Endodermal cell (in vitro differentiated cells): Measurements from ENCODE around the gene GALNT18. TPM values are rescaled to one million over a fixed set of nuclear protein-coding genes. Genes with fewer than 3 reads are reported as not detected.

ENCODE experiments used
- DNase-seq: peaks from one replicate; pipeline ENCODE4 v3.0.0-alpha.2; 2017
- H3K27ac ChIP-seq: 2 replicates; pipeline ENCODE4 v1.5.1; 2013; ENCODE audit warnings: mild to moderate bottlenecking, low read depth, low read length, moderate library complexity
- H3K27me3 ChIP-seq: 2 replicates; pipeline ENCODE4 v1.6.1; 2013; ENCODE audit warnings: mild to moderate bottlenecking, low read length, moderate library complexity; ENCODE audit not compliant: insufficient read depth, control insufficient read depth, poor library complexity, severe bottlenecking
- H3K36me3 ChIP-seq: 2 replicates; pipeline ENCODE4 v1.7.0; 2013; ENCODE audit warnings: mild to moderate bottlenecking, low read length, moderate library complexity; ENCODE audit not compliant: control insufficient read depth, insufficient read depth
- H3K4me1 ChIP-seq: one replicate; pipeline ENCODE4 v1.7.0; 2013; ENCODE audit warnings: low read length; ENCODE audit not compliant: control insufficient read depth, insufficient read depth
- H3K4me3 ChIP-seq: 2 replicates; pipeline ENCODE4 v1.5.1; 2013; ENCODE audit warnings: mild to moderate bottlenecking, low read length, moderate library complexity
- H3K9ac ChIP-seq: 2 replicates; pipeline ENCODE4 v1.6.1; 2013; ENCODE audit warnings: mild to moderate bottlenecking, low read length, moderate library complexity; ENCODE audit not compliant: poor library complexity, severe bottlenecking; ENCODE audit errors: extremely low read depth
- H3K9me3 ChIP-seq: 2 replicates; pipeline ENCODE4 v1.6.1; 2013; ENCODE audit warnings: mild to moderate bottlenecking, low read length, moderate library complexity; ENCODE audit not compliant: control insufficient read depth
- H3K27ac Mint-ChIP-seq: 2 replicates; pipeline ENCODE4 v1.8.0; 2020; ENCODE audit warnings: mixed read lengths
- H3K27me3 Mint-ChIP-seq: 2 replicates; pipeline ENCODE4 v1.8.0; 2021; ENCODE audit warnings: mild to moderate bottlenecking, mixed read lengths; ENCODE audit not compliant: insufficient read depth
- H3K36me3 Mint-ChIP-seq: 2 replicates; pipeline ENCODE4 v1.8.0; 2020; ENCODE audit warnings: low read depth, mixed read lengths
- H3K4me1 Mint-ChIP-seq: 2 replicates; pipeline ENCODE4 v1.8.0; 2020; ENCODE audit warnings: mixed read lengths
- H3K4me3 Mint-ChIP-seq: 2 replicates; pipeline ENCODE4 v1.8.0; 2020; ENCODE audit warnings: mild to moderate bottlenecking, moderate library complexity, mixed read lengths
- H3K9me3 Mint-ChIP-seq: 2 replicates; pipeline ENCODE4 v1.8.0; 2020; ENCODE audit warnings: mild to moderate bottlenecking, mixed read lengths
- CTCF ChIP-seq: fragments of 200-600 bp; sonication (generic); conservative IDR thresholded peaks from 2 replicates; pipeline ENCODE4 v1.5.0; 2021; ENCODE audit warnings: antibody characterized with exemption, mild to moderate bottlenecking
- WGBS, 2 experiments: methylation state at CpG; one replicate each; pipeline versions ENCODE4 v1.1.5 to v1.1.7; 2013; ENCODE audit warnings: missing lambda C conversion rate in 2 of 2, mixed read lengths in 1 of 2; ENCODE audit not compliant: insufficient coverage in 1 of 2, insufficient read length in 1 of 2; 5-methylcytosine and 5-hydroxymethylcytosine counted together
- total RNA-seq, 2 donors: library from RNA; stranded (reverse); fragmentation: NEBNext Ultra II Directional in 1 of 2; extraction: Animal tissue kit (Norgen Biotek cat#: 25700) in 1 of 2; gene quantifications; 2 replicates in 1 of 2; 3 replicates in 1 of 2; pipeline ENCODE4 v1.2.1, GENCODE V29; 2021

Gene GALNT18
- total RNA-seq, 2 donors from 2014 or later: 5.1 to 9.9 TPM

DNA sequence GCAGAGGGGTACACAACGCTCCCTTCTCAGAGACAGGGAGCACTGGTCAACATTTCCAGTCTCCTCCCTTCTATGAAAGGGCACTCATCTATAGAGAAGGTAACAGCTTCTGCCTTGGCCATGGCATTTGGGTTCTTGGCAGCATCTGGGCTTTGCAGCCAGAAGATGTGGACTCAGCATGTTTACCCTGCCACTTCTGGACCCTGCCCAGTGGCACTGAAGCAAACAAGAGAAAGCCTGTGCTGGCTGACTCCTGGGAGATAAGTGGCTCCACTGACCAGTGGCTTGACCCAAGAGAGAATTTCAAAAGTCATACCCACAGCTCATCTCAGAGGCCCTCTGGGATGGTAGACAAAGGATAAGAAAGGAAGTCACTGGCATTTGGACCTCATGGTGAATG, 276.7 kb downstream of the GALNT18 start:
- H3K4me1 Mint-ChIP-seq: peaks cover 4% of the 10 kb centered on the region
- no peak for DNase-seq
- no peaks in the 10 kb centered on the region for H3K36me3 ChIP-seq
- no peaks in the 10 kb centered on the region for H3K4me1 ChIP-seq
- H3K9me3 ChIP-seq: no peaks in the 10 kb centered on the region
- H3K36me3 Mint-ChIP-seq: no peaks in the 10 kb centered on the region
- no peak overlapping the region for H3K27ac Mint-ChIP-seq
- peaks cover 5% of the 10 kb centered on the region for H3K27me3 Mint-ChIP-seq
- no peak overlapping the region for H3K4me3 ChIP-seq
- 93 to 100% methylated on average over 1 of the region's 1 CpG for WGBS, 2 experiments
- H3K27me3 ChIP-seq: no peaks in the 10 kb centered on the region
- H3K9me3 Mint-ChIP-seq: no peaks in the 10 kb centered on the region
- no peak overlapping the region for H3K4me3 Mint-ChIP-seq
- no peak overlapping the region for H3K27ac ChIP-seq
- H3K9ac ChIP-seq: no peak overlapping the region
- no peak for TF ChIP-seq CTCF

DNA sequence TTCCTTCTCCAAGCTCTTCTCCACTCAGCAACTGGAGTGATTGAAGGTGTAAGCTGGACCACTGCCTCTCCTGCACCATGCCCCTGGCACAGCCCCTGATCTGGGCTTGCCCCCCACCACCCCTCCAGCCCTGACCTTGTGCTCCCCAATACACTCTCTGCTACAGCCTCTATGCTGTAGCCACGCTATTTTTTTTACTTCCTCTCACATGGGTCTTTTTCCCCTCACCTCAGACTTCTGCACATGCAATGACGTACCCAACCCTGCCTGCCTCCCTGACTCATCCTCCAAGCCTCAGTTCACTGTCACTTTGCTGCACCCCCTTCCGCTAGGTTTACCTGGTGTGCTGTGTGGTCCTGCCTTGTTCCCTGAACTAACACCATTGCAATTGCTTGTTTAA, 277.8 kb downstream of the GALNT18 start:
- H3K36me3 ChIP-seq: no peaks in the 10 kb centered on the region
- 92 to 94% methylated on average over 2 to 3 of the region's 3 CpGs for WGBS, 2 experiments
- no peak overlapping the region for H3K4me3 ChIP-seq
- no peaks in the 10 kb centered on the region for H3K27me3 ChIP-seq
- no peak overlapping the region for H3K4me3 Mint-ChIP-seq
- no peak overlapping the region for H3K27ac ChIP-seq
- peaks cover 4% of the 10 kb centered on the region for H3K4me1 Mint-ChIP-seq
- no peak for TF ChIP-seq CTCF
- H3K36me3 Mint-ChIP-seq: no peaks in the 10 kb centered on the region
- no peaks in the 10 kb centered on the region for H3K9me3 ChIP-seq
- H3K27ac Mint-ChIP-seq: no peak overlapping the region
- H3K27me3 Mint-ChIP-seq: peaks cover 5% of the 10 kb centered on the region
- H3K9ac ChIP-seq: no peak overlapping the region
- H3K9me3 Mint-ChIP-seq: no peaks in the 10 kb centered on the region
- no peaks in the 10 kb centered on the region for H3K4me1 ChIP-seq
- DNase-seq: no peak

DNA sequence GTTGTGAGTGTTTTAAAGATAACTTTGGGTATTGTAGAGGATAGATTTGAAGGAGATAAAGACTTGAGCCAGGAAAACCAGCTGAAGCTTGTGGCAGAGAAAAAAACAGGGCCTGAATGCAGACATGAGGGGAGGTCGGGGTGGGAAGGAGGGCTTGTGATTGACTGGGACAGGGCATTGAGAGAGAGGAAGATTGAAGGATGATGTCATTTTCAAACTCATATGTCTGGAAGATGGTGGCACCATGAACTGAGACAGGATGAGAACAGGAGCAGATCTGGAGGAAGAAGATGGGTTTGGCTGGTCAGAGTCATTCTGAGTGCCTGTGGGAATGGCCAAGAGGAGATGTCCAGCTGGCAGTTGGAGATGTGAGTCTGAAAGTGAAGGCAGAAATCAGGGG, 283.5 kb downstream of the GALNT18 start:
- WGBS, 2 experiments: 89 to 100% methylated on average over 1 of the region's 1 CpG
- H3K4me3 Mint-ChIP-seq: no peak overlapping the region
- Histone ChIP-seq H3K9ac (no peak overlapping the region), H3K27ac (no peak overlapping the region), H3K9me3 (no peaks in the 10 kb centered on the region), H3K4me1 (no peaks in the 10 kb centered on the region), H3K4me3 (no peak overlapping the region), H3K36me3 (no peaks in the 10 kb centered on the region), H3K27me3 (no peaks in the 10 kb centered on the region)
- no peaks in the 10 kb centered on the region for H3K36me3 Mint-ChIP-seq
- no peak for DNase-seq
- TF ChIP-seq CTCF: no peak
- H3K27me3 Mint-ChIP-seq: no peaks in the 10 kb centered on the region
- no peaks in the 10 kb centered on the region for H3K9me3 Mint-ChIP-seq
- peaks cover 23% of the 10 kb centered on the region for H3K4me1 Mint-ChIP-seq
- no peak overlapping the region for H3K27ac Mint-ChIP-seq
